Adrenal gland (tissue), 5 donors: ENCODE data around the gene FLACC1.

Source experiments
- CTCF ChIP-seq, 6 experiments: fragments of 450-650 bp in 4 of 6; fragments of 200-600 bp in 2 of 6; sonication (generic) in 1 of 6; IDR thresholded peaks; 1 replicate in 5 of 6; 2 replicates in 1 of 6; pipeline versions ENCODE4 v1.5.1 to v1.8.0; 2016 to 2021; ENCODE audit warnings: antibody characterized with exemption in 6 of 6, mild to moderate bottlenecking in 2 of 6, moderate library complexity in 1 of 6
- POLR2A ChIP-seq, 2 donors: fragments of 450-650 bp; IDR thresholded peaks; one replicate each; pipeline ENCODE4 v1.6.1; 2017; ENCODE audit warnings: antibody characterized with exemption in 2 of 2, mild to moderate bottlenecking in 2 of 2, moderate library complexity in 1 of 2
- donor health status: DM: no; HTN: no; CAD: no.

- TF ChIP-seq CTCF (IDR thresholded peaks at IDR 0.05) (no peak), POLR2A (IDR thresholded peaks at IDR 0.05) (no peak)
These were observed 92.5 kb downstream of the FLACC1 start for GRCh38 chr2:201264472-201265173.
